Measurements from ENCODE around the gene IFIT1B. TPM values are rescaled to one million over a fixed set of nuclear protein-coding genes. Genes with fewer than 3 reads are reported as not detected.

IFIT1B gene
- total and polyA plus RNA-seq, 9 of the 15 experiments (the other 6 are each of a cell fraction or from before 2014, with no cell fraction given) = not detected

- Histone ChIP-seq H3K27ac (ENCODE audit: extremely low read depth, low read depth, low read length) (no peak overlapping the region), H3K4me2 (ENCODE audit: insufficient read depth, low read length) (no peak overlapping the region), H3K9ac (ENCODE audit: insufficient read depth in 1 of 2, low read depth in 2 of 2, low read length in 2 of 2) (no peak overlapping the region), H3K9me1 (ENCODE audit: control insufficient read depth, insufficient read depth, low read length) (no peaks in the 10 kb centered on the region), H3K36me3 (ENCODE audit: control insufficient read depth, insufficient read depth, low read length) (no peaks in the 10 kb centered on the region), H3K27me3 (ENCODE audit: control insufficient read depth in 2 of 2, insufficient read depth in 2 of 2, low read length in 2 of 2) (no peaks in the 10 kb centered on the region), H3K9me3 (replicated peaks; ENCODE audit: control insufficient read depth, insufficient read depth, low read depth, low read length) (no peaks in the 10 kb centered on the region), H2AFZ (ENCODE audit: low read depth, low read length) (no peak overlapping the region), H3K79me2 (ENCODE audit: control insufficient read depth, insufficient read depth, low read length) (no peaks in the 10 kb centered on the region), H3K4me1 (replicated peaks in 1 of 2; ENCODE audit: control insufficient read depth in 2 of 2, insufficient read depth in 2 of 2, low read length in 2 of 2) (peaks cover 0 to 2% of the 10 kb centered on the region in 2 experiments; a peak in 2 of 5 replicates), H4K20me1 (replicated peaks; ENCODE audit: control insufficient read depth, insufficient read depth, low read length) (no peaks in the 10 kb centered on the region), H3K4me3 (no peak overlapping the region)
- CTCF ChIA-PET (ENCODE audit: low intra/inter-chr PET ratio) = no interaction called here
- 75% methylated on average over 2 of the region's 4 CpGs for WGBS (ENCODE audit: insufficient coverage, low coverage, missing lambda C conversion rate)
- no TSS peak for BruUV-seq (replicated peaks)
- intact Hi-C loops (cut with micrococcal nuclease) = no loop called here
- FAIRE-seq (no peak), ATAC-seq (no peak), DNase-seq (ENCODE audit: extremely low read depth in 1 of 4, low spot score in 3 of 4) (no peak)
- POLR2A ChIA-PET = no interaction called here
- TF ChIP-seq KDM1A (IDR thresholded peaks at IDR 0.05) (no peak), HES1 (IDR thresholded peaks at IDR 0.05; ENCODE audit: low read depth) (no peak), NFYB (IDR thresholded peaks at IDR 0.05; ENCODE audit: extremely low read depth, insufficient read length) (no peak), JUND (IDR thresholded peaks at IDR 0.05; ENCODE audit: borderline replicate concordance, low read depth, low read length) (no peak), JUND (tag; IDR thresholded peaks at IDR 0.05; ENCODE audit: borderline replicate concordance, low read depth, low read length) (no peak), FOXP4 (CRISPR knock-in tag; IDR thresholded peaks at IDR 0.05; ENCODE audit: borderline replicate concordance) (no peak), ILF3 (IDR thresholded peaks at IDR 0.05; ENCODE audit: borderline replicate concordance) (no peak), RFX5 (IDR thresholded peaks at IDR 0.05; ENCODE audit: low read depth, low read length) (no peak), POLR2A (conservative IDR thresholded peaks at IDR 0.05) (no peak), THRB (CRISPR knock-in tag; conservative IDR thresholded peaks at IDR 0.05) (no peak), ATF1 (CRISPR knock-in tag; IDR thresholded peaks at IDR 0.05) (no peak), ATF1 (tag; IDR thresholded peaks at IDR 0.05) (no peak)
- TF ChIP-seq, protein P1, sequence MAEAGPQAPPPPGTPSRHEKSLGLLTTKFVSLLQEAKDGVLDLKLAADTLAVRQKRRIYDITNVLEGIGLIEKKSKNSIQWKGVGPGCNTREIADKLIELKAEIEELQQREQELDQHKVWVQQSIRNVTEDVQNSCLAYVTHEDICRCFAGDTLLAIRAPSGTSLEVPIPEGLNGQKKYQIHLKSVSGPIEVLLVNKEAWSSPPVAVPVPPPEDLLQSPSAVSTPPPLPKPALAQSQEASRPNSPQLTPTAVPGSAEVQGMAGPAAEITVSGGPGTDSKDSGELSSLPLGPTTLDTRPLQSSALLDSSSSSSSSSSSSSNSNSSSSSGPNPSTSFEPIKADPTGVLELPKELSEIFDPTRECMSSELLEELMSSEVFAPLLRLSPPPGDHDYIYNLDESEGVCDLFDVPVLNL (CRISPR knock-in tag; IDR thresholded peaks at IDR 0.05; ENCODE audit: low read depth) = no peak
- TF ChIP-seq, protein P2, sequence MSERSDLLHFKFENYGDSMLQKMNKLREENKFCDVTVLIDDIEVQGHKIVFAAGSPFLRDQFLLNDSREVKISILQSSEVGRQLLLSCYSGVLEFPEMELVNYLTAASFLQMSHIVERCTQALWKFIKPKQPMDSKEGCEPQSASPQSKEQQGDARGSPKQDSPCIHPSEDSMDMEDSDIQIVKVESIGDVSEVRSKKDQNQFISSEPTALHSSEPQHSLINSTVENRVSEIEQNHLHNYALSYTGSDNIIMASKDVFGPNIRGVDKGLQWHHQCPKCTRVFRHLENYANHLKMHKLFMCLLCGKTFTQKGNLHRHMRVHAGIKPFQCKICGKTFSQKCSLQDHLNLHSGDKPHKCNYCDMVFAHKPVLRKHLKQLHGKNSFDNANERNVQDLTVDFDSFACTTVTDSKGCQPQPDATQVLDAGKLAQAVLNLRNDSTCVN (CRISPR knock-in tag; IDR thresholded peaks at IDR 0.05) = no peak
- in situ Hi-C loops (cut with MboI) = no loop called here
These were observed 38.0 kb upstream of the IFIT1B start for GRCh38 chr10:89339875-89340274.

Data from K562 (cell line).